Measurements from ENCODE around the gene DNAJC5.
"Not testable (repeated sequence)": the region's sequence is repeated elsewhere in the genome, so short reads cannot be mapped to it uniquely, and the experiment has no call there.

DNAJC5 gene

GRCh38 chr20:63969838-63970713 lies 75.2 kb downstream of the DNAJC5 start, which contains the start of gene ZNF512B:
Gene ZNF512B, minus strand, starts transcription at chr20:63969930. Its CDS starts 1,980 bp downstream, at chr20:63967950.
- Mint-ChIP-seq H3K4me1 (peaks cover 22% of the 10 kb centered on the region), H3K27ac (no peak within 1 kb of the TSS), H3K9me3 (peaks cover 4% of the 10 kb centered on the region), H3K36me3 (ENCODE audit: low read depth) (peaks cover 14% of the 10 kb centered on the region), H3K4me3 (peak within 1 kb of the TSS; percentile 85), H3K27me3 (ENCODE audit: low read depth, poor library complexity) (peaks cover 31% of the 10 kb centered on the region)
- no peak for TF ChIP-seq CTCF (IDR thresholded peaks at IDR 0.05)
- peak; percentile 80 for DNase-seq

GRCh38 chr20:63970714-63971431 lies 75.9 kb downstream of the DNAJC5 start:
- TF ChIP-seq CTCF (IDR thresholded peaks at IDR 0.05) = no peak
- Mint-ChIP-seq H3K4me1 (peaks cover 22% of the 10 kb centered on the region), H3K27me3 (ENCODE audit: low read depth, poor library complexity) (peaks cover 33% of the 10 kb centered on the region), H3K9me3 (peaks cover 3% of the 10 kb centered on the region), H3K36me3 (ENCODE audit: low read depth) (peaks cover 13% of the 10 kb centered on the region), H3K4me3 (peak overlapping the region; percentile 75), H3K27ac (no peak overlapping the region)
- DNase-seq = no peak

GRCh38 chr20:63971960-63972311 lies 77.0 kb downstream of the DNAJC5 start:
- not testable (repeated sequence) for H3K9me3 Mint-ChIP-seq; DNase-seq; H3K27ac Mint-ChIP-seq; H3K4me3 Mint-ChIP-seq; H3K36me3 Mint-ChIP-seq (ENCODE audit: low read depth)
- peaks cover 44% of the 10 kb centered on the region for H3K27me3 Mint-ChIP-seq (ENCODE audit: low read depth, poor library complexity)
- H3K4me1 Mint-ChIP-seq = peaks cover 22% of the 10 kb centered on the region

- Mint-ChIP-seq H3K9me3 (no peaks in the 10 kb centered on the region), H3K27me3 (ENCODE audit: low read depth, poor library complexity) (peaks cover 50% of the 10 kb centered on the region), H3K4me3 (peak overlapping the region; percentile 31), H3K4me1 (peaks cover 22% of the 10 kb centered on the region), H3K27ac (no peak overlapping the region), H3K36me3 (ENCODE audit: low read depth) (no peaks in the 10 kb centered on the region)
- TF ChIP-seq CTCF (IDR thresholded peaks at IDR 0.05) = no peak
- DNase-seq = no peak
Measured at GRCh38 chr20:63972312-63973159, 77.6 kb downstream of the DNAJC5 start.

GRCh38 chr20:63973160-63973479 lies 78.2 kb downstream of the DNAJC5 start:
- peak overlapping the region; percentile 72 for H3K4me3 Mint-ChIP-seq
- peaks cover 55% of the 10 kb centered on the region for H3K27me3 Mint-ChIP-seq (ENCODE audit: low read depth, poor library complexity)
- H3K27ac Mint-ChIP-seq = no peak overlapping the region
- H3K4me1 Mint-ChIP-seq = peaks cover 22% of the 10 kb centered on the region
- no peak for DNase-seq
- H3K36me3 Mint-ChIP-seq (ENCODE audit: low read depth) = no peaks in the 10 kb centered on the region
- TF ChIP-seq CTCF (IDR thresholded peaks at IDR 0.05) = no peak
- no peaks in the 10 kb centered on the region for H3K9me3 Mint-ChIP-seq
